Measurements from ENCODE around the gene CDK5RAP1.
A peak's percentile ranks its signal among the peaks of the same experiment; 100 is the strongest.

Gene CDK5RAP1

GRCh38 chr20:33373735-33374605, 27.3 kb downstream of the CDK5RAP1 start:
- no peak for DNase-seq

DNA sequence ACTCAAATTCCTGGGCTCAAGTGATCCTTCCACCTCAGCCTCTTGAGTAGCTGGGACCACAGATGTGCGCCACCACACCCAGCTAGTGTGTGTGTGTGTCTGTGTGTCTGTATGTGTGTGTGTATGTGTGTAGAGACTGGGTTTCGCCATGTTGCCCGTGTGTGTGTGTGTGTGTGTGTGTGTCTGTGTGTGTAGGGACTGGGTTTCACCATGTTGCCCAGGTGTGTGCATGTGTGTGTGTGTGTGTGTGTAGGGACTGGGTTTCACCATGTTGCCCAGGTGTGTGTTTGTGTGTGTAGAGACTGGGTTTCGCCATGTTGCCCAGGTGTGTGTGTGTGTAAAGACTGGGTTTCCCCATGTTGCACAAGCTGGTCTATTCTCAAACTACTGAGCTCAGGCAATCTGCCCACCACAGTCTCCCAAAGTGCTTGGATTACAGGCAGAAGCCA, 28.3 kb downstream of the CDK5RAP1 start:
- no peak for DNase-seq

DNA sequence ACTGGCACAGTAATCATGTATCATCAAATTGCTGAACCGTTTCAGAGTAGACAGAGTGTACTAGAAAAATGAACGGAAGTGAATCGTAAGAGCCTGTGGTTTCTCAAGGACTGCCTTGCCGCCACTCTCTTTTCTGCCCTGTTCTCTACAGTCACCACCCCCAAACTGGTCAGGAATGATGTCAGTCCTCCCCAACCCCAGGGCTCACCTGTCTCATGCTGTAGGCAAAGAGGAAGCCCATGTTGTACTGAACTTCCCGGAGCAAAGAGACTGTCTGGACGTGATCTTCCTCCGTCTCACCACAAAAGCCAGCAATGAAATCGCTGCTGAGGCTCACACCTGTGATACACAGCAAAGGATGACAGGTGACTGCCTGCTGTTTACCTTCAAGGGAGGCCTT, 31.0 kb downstream of the CDK5RAP1 start:
- DNase-seq: peak; percentile 76

GRCh38 chr20:33362898-33363297, 38.4 kb downstream of the CDK5RAP1 start:
- no peak for DNase-seq

DNA sequence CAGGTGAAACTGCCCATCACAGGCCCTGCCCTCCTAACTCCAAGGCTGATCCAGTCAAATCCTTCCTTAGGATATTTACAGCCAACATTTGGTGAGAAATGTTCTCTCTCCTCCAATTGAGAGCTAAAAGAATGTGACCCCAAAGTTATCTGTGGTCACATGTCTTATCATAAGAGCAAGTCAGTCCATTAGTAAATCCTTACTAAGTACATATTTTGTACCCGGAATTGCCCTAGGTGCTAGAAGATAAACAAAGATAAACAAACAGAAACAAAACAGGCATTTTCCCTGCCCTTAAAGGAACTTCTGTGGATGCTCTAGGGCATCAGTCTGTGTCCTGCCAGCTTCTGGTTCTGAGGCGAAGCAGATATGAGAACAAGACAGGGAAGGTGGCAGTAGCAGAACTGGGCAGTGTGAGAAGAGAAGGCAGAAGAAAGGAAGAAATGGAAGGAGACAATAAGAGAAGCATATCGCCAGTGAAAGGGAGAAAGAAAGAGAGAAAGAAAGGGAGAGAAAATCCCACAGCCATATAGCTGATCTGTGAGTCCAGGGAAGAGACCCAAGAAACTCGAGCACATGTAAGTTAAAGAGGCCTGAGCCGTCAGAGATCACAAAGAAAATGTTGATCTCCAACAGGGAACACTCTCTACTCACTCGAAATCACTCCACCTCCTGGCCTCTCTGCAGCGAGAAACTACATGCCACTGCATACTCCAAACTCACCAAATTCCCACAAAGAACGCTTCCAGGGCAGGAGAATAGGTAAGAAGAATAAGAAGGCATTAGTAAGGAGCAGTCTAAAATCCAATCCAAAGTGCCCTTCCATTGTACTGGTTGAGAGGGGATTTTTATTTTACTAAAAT, 41.7 kb downstream of the CDK5RAP1 start:
- no peak for DNase-seq

- no peak for DNase-seq
Measured at GRCh38 chr20:33353013-33353402, 48.3 kb downstream of the CDK5RAP1 start.

GRCh38 chr20:33352258-33353012, 48.9 kb downstream of the CDK5RAP1 start:
- no peak for DNase-seq

DNA sequence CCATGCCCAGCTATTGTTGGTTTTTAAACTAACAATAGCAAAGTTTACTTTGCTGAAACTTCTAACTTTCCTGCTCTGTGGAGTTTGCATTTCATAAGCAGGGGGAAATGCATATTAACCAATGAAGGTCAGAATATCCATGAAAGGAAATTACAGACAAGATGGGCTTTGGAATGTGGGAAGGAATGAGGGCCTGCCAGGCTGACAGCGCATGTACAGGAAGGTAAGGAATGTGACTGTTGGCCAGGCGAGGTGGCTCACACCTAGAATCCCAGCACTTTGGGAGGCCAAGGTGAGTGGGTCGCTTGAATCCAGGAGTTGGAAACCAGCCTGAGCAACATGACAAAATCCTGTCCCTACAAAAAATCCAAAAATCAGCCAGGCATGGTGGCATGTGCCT, 49.6 kb downstream of the CDK5RAP1 start:
- no peak for DNase-seq

- DNase-seq: no peak
Measured at GRCh38 chr20:33349493-33349892, 51.8 kb downstream of the CDK5RAP1 start.

GRCh38 chr20:33348136-33348937, 53.0 kb downstream of the CDK5RAP1 start:
- DNase-seq: no peak

- no peak for DNase-seq
Measured at GRCh38 chr20:33345342-33345741, 56.0 kb downstream of the CDK5RAP1 start.

- no peak for DNase-seq
Measured at GRCh38 chr20:33343521-33343920, 57.8 kb downstream of the CDK5RAP1 start.

GRCh38 chr20:33339515-33340058, 61.7 kb downstream of the CDK5RAP1 start:
- DNase-seq: no peak

DNA sequence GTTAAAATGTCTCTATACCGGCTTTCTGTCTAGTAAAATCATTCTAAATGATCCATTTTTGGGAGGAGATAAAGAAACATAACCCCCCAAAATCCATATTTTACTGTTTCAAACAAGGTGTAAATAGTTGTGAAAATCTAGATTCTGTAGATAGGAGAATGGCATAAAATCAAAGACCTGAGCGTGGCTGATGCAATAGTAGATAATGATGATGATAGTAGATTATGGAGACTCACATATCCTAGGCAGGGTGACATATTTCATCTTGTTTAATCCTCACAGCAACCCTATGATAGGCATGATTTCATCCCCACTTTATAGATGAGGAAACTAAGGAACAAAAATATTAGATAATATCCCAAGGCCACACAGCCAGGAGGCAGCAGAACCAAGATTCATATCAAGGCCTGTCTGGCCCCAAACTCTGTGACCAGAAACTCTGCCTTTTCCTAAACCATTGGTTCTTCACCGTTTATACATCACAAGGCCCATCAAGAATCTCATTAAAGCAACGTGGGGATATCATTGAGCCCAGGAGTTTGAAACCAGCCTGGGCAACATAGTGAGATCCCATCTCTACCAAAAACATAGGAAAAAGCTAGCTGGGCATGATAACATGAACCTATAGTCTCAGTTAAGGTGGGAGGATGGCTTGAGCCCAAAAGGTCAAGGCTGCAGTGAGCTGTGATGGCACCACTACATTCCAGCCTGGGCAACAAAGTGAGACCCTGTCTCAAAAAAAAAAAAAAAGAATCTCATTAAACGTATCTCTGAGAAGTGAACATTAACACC, 62.7 kb downstream of the CDK5RAP1 start:
- no peak for DNase-seq

- no peak for DNase-seq
Measured at GRCh38 chr20:33337531-33338165, 63.7 kb downstream of the CDK5RAP1 start.

DNA sequence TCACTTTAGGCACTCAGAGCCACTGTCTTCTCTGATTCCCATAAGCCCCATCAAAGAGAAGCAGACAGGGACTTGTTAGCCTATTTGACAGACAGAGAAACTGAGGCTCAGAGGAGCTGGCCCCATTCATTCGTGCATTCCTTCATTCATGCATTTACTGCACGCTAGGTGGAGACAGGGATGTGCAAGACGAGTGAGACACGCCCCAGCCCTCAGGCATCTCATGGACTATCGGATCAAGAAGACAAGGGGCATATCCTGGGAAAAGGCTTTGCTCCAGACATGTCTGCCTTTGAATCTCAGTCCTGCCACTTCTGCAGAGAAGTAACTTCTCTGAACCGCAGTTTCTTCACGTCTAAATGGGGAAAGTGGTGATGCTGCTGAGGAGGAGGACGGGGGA, 64.2 kb downstream of the CDK5RAP1 start:
- DNase-seq: no peak

- no peak for DNase-seq
Measured at GRCh38 chr20:33336375-33336774, 64.9 kb downstream of the CDK5RAP1 start.

DNA sequence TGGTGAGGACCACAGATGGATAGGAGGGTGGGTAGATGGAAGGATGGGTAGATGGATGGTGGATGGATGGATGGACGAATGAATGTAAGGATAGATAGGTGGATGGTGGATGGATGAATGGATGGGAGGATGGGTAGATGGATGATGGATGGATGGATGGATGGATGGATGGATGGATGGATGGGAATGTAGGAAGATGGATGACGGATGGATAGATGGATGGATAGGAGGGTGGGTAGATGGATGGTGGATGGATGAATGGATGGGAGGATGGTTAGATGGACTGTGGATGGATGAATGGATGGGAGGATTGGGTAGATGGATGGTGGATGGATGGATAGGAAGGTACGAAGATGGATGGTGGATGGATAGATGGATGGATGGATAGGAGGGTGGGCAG, 67.2 kb downstream of the CDK5RAP1 start:
- DNase-seq: no peak

DNA sequence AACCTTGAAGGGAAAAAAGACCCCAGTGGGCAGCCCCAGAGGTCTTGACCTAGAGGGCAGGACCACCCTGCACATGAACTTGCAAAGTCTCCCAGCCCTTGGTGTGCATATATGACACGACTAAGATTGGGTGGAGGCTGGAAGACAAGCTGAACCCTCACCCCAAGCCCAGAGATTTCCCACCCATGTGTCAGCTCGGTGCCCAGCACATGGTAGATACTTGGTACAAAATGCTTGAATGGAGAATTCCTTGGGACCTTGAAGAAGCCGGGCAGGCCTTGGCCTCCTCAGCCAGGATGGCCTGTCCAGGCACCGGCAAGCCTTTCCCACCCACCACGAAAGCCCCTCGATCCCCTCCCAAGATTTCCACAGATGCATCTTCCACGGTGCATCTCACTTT, 67.7 kb downstream of the CDK5RAP1 start:
- DNase-seq: no peak

GRCh38 chr20:33332905-33333456, 68.3 kb downstream of the CDK5RAP1 start:
- DNase-seq: no peak

All from CD4-positive, alpha-beta T cell treated with Interleukin-6 for 4 hours (primary cell).